ENCODE measurements around the gene NACC2. TPM values are rescaled to one million over a fixed set of nuclear protein-coding genes. Genes with fewer than 3 reads are reported as not detected.

The NACC2 gene
- total RNA-seq, 1 donor from 2014 or later = 4.5 TPM

GRCh38 chr9:136082496-136083361 is 12.4 kb downstream of the NACC2 start:
- no peaks in the 10 kb centered on the region for H3K79me2 ChIP-seq (ENCODE audit: low read depth)
- H2AFZ ChIP-seq (replicated peaks) = no peak overlapping the region
- H3K4me1 Mint-ChIP-seq = peaks cover 9% of the 10 kb centered on the region
- no peak overlapping the region for H3K27ac ChIP-seq
- H4K20me1 ChIP-seq (ENCODE audit: low read depth) = no peaks in the 10 kb centered on the region
- H3K4me3 ChIP-seq = no peak overlapping the region
- no peaks in the 10 kb centered on the region for H3K36me3 ChIP-seq
- H3K4me2 ChIP-seq = no peak overlapping the region
- no peak overlapping the region for H3K4me3 Mint-ChIP-seq
- peaks cover 3% of the 10 kb centered on the region for H3K4me1 ChIP-seq
- peaks cover 6% of the 10 kb centered on the region for H3K27me3 Mint-ChIP-seq (ENCODE audit: insufficient read depth, low read depth)
- no peaks in the 10 kb centered on the region for H3F3A ChIP-seq (ENCODE audit: low read depth)
- TF ChIP-seq EZH2phosphoT487 (IDR thresholded peaks at IDR 0.05) = no peak
- no peak for TF ChIP-seq EZH2 (IDR thresholded peaks at IDR 0.05)
- no peak for TF ChIP-seq CTCF (IDR thresholded peaks at IDR 0.05)
- H3K9ac ChIP-seq = no peak overlapping the region
- no peaks in the 10 kb centered on the region for H3K9me3 ChIP-seq (ENCODE audit: low read depth)
- no peaks in the 10 kb centered on the region for H3K27me3 ChIP-seq
- DNase-seq (ENCODE audit: low spot score) = peak; percentile 1
- no peaks in the 10 kb centered on the region for H3K9me3 Mint-ChIP-seq
- no peaks in the 10 kb centered on the region for H3K36me3 Mint-ChIP-seq
- no peak overlapping the region for H3K27ac Mint-ChIP-seq

GRCh38 chr9:136081826-136082495 is 13.1 kb downstream of the NACC2 start:
- Histone ChIP-seq H3K4me1 (peaks cover 3% of the 10 kb centered on the region), H3K4me2 (no peak overlapping the region), H3F3A (ENCODE audit: low read depth) (no peaks in the 10 kb centered on the region), H3K9me3 (ENCODE audit: low read depth) (no peaks in the 10 kb centered on the region), H3K27me3 (no peaks in the 10 kb centered on the region), H3K79me2 (ENCODE audit: low read depth) (no peaks in the 10 kb centered on the region), H3K27ac (no peak overlapping the region), H2AFZ (replicated peaks) (no peak overlapping the region), H4K20me1 (ENCODE audit: low read depth) (no peaks in the 10 kb centered on the region), H3K36me3 (no peaks in the 10 kb centered on the region), H3K9ac (no peak overlapping the region), H3K4me3 (no peak overlapping the region)
- Mint-ChIP-seq H3K4me3 (no peak overlapping the region), H3K27ac (no peak overlapping the region), H3K36me3 (no peaks in the 10 kb centered on the region), H3K27me3 (ENCODE audit: insufficient read depth, low read depth) (peaks cover 6% of the 10 kb centered on the region), H3K9me3 (no peaks in the 10 kb centered on the region), H3K4me1 (peaks cover 12% of the 10 kb centered on the region)
- DNase-seq (ENCODE audit: low spot score) = peak; percentile 1
- TF ChIP-seq EZH2 (IDR thresholded peaks at IDR 0.05) (no peak), CTCF (IDR thresholded peaks at IDR 0.05) (no peak), EZH2phosphoT487 (IDR thresholded peaks at IDR 0.05) (no peak)

- peaks cover 8% of the 10 kb centered on the region for H3K27me3 Mint-ChIP-seq (ENCODE audit: insufficient read depth, low read depth)
Measured at GRCh38 chr9:136081113-136081825, 13.8 kb downstream of the NACC2 start.

More at GRCh38 chr9:136081113-136081825, 13.8 kb downstream of the NACC2 start:
- DNase-seq (ENCODE audit: low spot score) = peak; percentile 1
- Mint-ChIP-seq H3K4me1 (peaks cover 7% of the 10 kb centered on the region), H3K36me3 (no peaks in the 10 kb centered on the region), H3K27ac (no peak overlapping the region), H3K4me3 (no peak overlapping the region), H3K9me3 (no peaks in the 10 kb centered on the region)
- Histone ChIP-seq H3K9me3 (ENCODE audit: low read depth) (no peaks in the 10 kb centered on the region), H2AFZ (replicated peaks) (no peak overlapping the region), H3K4me1 (peaks cover 3% of the 10 kb centered on the region), H3K4me3 (no peak overlapping the region), H3K79me2 (ENCODE audit: low read depth) (no peaks in the 10 kb centered on the region), H4K20me1 (ENCODE audit: low read depth) (no peaks in the 10 kb centered on the region), H3K27ac (no peak overlapping the region), H3K4me2 (no peak overlapping the region), H3K36me3 (no peaks in the 10 kb centered on the region), H3K27me3 (no peaks in the 10 kb centered on the region), H3K9ac (no peak overlapping the region), H3F3A (ENCODE audit: low read depth) (no peaks in the 10 kb centered on the region)
- TF ChIP-seq EZH2phosphoT487 (IDR thresholded peaks at IDR 0.05) (no peak), CTCF (IDR thresholded peaks at IDR 0.05) (no peak), EZH2 (IDR thresholded peaks at IDR 0.05) (no peak)

Measured in neural progenitor cell (in vitro differentiated cells).